Bronchial epithelial cell (primary cell): Measurements from ENCODE around the gene CASK. TPM values are rescaled to one million over a fixed set of nuclear protein-coding genes. Genes with fewer than 3 reads are reported as not detected.
"Not testable (repeated sequence)": the region's sequence is repeated elsewhere in the genome, so short reads cannot be mapped to it uniquely, and the experiment has no call there.

Experiments
- DNase-seq: peaks from one replicate; pipeline ENCODE4 v3.0.0-alpha.2; 2010; ENCODE audit warnings: low read depth
- FAIRE-seq: peaks from 2 replicates; lab custom pipeline; 2011; peaks lifted over from hg19 to GRCh38; lab: Jason Lieb, UNC
- H3K27me3 ChIP-seq: 2 replicates; pipeline ENCODE4 v1.5.1; 2011; ENCODE audit warnings: low read length; ENCODE audit not compliant: control insufficient read depth, insufficient read depth
- H3K36me3 ChIP-seq: 2 replicates; pipeline ENCODE4 v1.5.1; 2011; ENCODE audit warnings: low read length; ENCODE audit not compliant: control insufficient read depth, insufficient read depth
- H3K4me3 ChIP-seq: 2 replicates; pipeline ENCODE4 v1.5.1; 2011; ENCODE audit warnings: mild to moderate bottlenecking, low read depth, low read length, control low read depth
- total RNA-seq: library from RNA; depleted of rRNA; stranded (reverse); fragments of >200 nt; gene quantifications from 2 replicates; pipeline ENCODE4 v1.2.1, GENCODE V29; 2014
- TF ChIP-seq, protein P1 (sequence below): IDR thresholded peaks from 2 replicates; pipeline ENCODE4 v1.5.1; 2011; ENCODE audit warnings: mild to moderate bottlenecking, moderate library complexity, low read length, control low read depth, inconsistent platforms; ENCODE audit not compliant: insufficient read depth, severe bottlenecking

CASK gene
- total RNA-seq, 1 donor from 2014 or later: 141 TPM

DNA sequence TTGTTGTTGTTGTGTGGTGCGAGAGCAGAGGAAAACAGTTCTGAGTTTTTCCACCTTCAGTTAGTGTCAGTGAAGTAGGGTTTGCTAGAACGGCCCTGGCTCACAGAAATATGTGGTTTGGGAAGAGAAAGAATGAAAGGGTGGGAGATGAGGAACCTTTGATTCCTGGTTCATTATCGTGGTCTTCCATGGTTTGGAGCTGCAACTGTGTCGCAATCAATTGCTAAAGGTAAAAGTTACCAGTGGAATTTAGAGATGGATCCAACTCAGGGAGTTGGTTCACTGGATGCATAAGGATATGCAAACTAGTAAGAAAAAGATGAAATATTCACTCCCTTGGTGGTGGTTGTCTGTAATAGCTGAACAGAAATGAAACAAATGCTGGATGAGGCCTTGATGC, 270.2 kb downstream of the CASK start:
- H3K36me3 ChIP-seq: no peaks in the 10 kb centered on the region
- DNase-seq (no peak), FAIRE-seq (no peak)
- no peaks in the 10 kb centered on the region for H3K27me3 ChIP-seq
- no peak overlapping the region for H3K4me3 ChIP-seq
- TF ChIP-seq, protein P1, sequence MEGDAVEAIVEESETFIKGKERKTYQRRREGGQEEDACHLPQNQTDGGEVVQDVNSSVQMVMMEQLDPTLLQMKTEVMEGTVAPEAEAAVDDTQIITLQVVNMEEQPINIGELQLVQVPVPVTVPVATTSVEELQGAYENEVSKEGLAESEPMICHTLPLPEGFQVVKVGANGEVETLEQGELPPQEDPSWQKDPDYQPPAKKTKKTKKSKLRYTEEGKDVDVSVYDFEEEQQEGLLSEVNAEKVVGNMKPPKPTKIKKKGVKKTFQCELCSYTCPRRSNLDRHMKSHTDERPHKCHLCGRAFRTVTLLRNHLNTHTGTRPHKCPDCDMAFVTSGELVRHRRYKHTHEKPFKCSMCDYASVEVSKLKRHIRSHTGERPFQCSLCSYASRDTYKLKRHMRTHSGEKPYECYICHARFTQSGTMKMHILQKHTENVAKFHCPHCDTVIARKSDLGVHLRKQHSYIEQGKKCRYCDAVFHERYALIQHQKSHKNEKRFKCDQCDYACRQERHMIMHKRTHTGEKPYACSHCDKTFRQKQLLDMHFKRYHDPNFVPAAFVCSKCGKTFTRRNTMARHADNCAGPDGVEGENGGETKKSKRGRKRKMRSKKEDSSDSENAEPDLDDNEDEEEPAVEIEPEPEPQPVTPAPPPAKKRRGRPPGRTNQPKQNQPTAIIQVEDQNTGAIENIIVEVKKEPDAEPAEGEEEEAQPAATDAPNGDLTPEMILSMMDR: no peak

DNA sequence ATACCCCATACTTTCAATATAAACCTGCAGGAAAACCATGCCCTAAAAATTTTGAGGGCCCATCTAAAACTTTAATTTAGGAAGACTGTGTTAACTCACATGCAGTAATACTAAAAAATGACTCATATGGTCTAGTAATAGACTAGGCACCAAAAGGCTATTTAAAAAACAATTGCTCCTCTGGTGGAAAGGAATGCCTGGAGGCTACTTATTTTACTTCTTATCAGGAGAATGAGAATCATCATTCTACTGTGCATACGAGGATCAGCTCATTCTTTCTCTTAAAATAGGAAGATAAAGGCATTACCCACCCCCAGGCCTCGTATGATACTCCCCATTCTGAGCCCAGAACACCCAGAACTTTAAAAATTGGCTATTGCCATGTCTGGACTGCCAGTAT, 277.2 kb downstream of the CASK start:
- H3K36me3 ChIP-seq, H3K27me3 ChIP-seq, H3K4me3 ChIP-seq, FAIRE-seq, DNase-seq: not testable (repeated sequence)

DNA sequence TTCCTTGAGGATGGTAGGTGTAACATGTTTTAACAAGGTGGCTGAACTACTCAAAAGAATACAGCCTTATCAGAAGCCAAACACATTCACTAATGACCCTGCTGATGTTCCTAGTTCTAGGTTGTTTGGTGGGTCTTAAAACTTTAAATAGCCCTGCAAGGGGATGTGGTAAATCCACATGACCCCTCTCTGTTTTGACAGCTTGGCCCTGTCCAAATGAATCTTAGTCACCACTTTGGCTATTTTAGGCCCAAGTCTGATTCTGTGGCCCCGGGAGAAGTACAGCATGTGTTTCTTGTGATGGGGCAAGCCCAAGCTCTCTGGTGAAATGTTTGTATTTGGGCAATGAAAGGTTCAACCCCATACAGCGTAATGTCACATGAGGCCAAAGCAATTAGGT, 289.1 kb downstream of the CASK start:
- no peaks in the 10 kb centered on the region for H3K36me3 ChIP-seq
- TF ChIP-seq, protein P1: no peak
- H3K27me3 ChIP-seq: no peaks in the 10 kb centered on the region
- DNase-seq (no peak), FAIRE-seq (no peak)
- H3K4me3 ChIP-seq: no peak overlapping the region

DNA sequence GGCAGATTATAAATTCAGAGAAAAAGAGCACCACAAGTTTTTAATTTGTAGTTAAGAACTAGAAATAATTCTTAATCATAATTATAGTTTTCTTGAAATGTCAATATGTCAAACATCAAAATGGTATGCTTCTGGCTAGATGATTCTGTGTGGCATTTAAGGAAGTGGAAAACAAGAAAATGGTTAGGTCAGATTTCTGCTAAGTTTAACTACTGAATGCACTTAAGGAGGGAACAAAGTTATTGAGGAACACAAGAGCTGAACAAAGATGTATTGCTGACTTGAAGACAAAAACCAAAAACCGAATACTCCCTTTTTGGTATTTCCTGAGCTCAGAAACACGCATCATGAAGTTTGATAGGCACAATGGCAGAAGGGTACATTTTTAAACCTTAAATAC, 293.3 kb downstream of the CASK start:
- peaks cover 2% of the 10 kb centered on the region for H3K36me3 ChIP-seq
- FAIRE-seq: no peak
- TF ChIP-seq, protein P1: no peak
- no peak for DNase-seq
- no peaks in the 10 kb centered on the region for H3K27me3 ChIP-seq
- H3K4me3 ChIP-seq: no peak overlapping the region

DNA sequence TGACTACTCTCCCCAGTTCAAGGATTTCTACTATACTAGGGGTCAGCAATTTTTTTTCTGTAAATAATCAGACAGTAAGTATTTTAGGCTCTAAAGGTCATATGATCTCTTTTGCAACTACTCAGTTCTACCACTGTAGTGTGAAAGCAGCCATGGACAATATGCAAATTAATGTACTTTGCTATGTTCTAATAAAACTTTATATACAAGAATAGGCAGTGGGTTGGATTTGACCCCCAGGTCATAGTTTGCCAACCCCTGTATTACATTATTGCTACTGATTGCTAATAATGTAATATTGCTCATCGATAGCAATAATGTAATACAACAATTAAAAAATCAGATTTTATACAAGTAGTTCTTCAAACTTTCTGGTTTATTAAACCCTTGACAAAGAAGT, 293.8 kb downstream of the CASK start:
- TF ChIP-seq, protein P1: no peak
- FAIRE-seq: no peak
- no peak overlapping the region for H3K4me3 ChIP-seq
- no peaks in the 10 kb centered on the region for H3K27me3 ChIP-seq
- no peak for DNase-seq
- peaks cover 2% of the 10 kb centered on the region for H3K36me3 ChIP-seq

DNA sequence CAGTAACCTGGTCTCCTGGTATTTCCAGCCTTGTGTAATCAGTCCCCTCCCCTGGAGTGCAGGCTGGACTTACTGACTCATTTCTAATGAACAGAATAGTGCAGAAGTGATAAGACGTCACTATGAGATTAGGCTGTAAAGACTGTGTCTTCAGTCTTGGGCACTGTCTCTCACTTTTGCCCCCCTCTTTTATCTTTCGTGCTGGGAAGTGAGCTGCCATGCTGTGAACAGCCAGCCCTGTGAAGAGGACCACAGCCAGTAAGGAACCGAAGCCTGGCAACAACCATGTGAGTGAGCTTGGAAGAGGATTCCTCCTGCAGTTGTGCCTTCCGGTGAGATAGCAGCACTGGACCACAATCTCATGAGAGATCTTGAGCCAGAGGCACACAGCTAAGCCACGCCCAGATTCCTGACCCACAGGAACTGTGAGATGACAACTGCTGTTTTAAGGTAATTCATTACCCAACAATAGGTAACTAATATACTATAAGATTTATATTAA, 302.1 kb downstream of the CASK start:
- FAIRE-seq: peak; percentile 72
- peak; percentile 13 for DNase-seq
- Histone ChIP-seq H3K4me3 (no peak overlapping the region), H3K27me3 (no peaks in the 10 kb centered on the region), H3K36me3 (peaks cover 2% of the 10 kb centered on the region)
- TF ChIP-seq, protein P1: no peak
